Keratinocyte (primary cell): ENCODE results near the gene PI4KA. TPM values are rescaled to one million over a fixed set of nuclear protein-coding genes. Genes with fewer than 3 reads are reported as not detected.

ENCODE experiments used
- DNase-seq: peaks from one replicate; pipeline ENCODE4 v3.0.0-alpha.2; 2011; ENCODE audit warnings: low read depth, missing footprints, low spot score
- FAIRE-seq: peaks from 2 replicates; lab custom pipeline; 2011; peaks lifted over from hg19 to GRCh38; lab: Jason Lieb, UNC
- H2AFZ ChIP-seq: 2 replicates; pipeline ENCODE4 v1.6.0; 2012; ENCODE audit warnings: low read length, control low read depth, inconsistent platforms; ENCODE audit not compliant: control insufficient read depth
- H3K27ac ChIP-seq: 2 replicates; pipeline ENCODE4 v1.5.1; 2011; ENCODE audit warnings: low read length; ENCODE audit not compliant: control insufficient read depth, insufficient read depth
- H3K27me3 ChIP-seq: 3 replicates; pipeline ENCODE4 v1.6.0; 2011; ENCODE audit warnings: low read length; ENCODE audit not compliant: control insufficient read depth, insufficient read depth; ENCODE audit errors: extremely low read depth
- H3K36me3 ChIP-seq, 2 experiments: 2 replicates in 1 of 2; 3 replicates in 1 of 2; pipeline ENCODE4 v1.5.1; 2011; ENCODE audit warnings: low read length in 2 of 2, mild to moderate bottlenecking in 1 of 2; ENCODE audit not compliant: control insufficient read depth in 2 of 2, insufficient read depth in 2 of 2; ENCODE audit errors: extremely low read depth in 1 of 2
- H3K4me1 ChIP-seq: 3 replicates; pipeline ENCODE4 v1.5.1; 2011; ENCODE audit warnings: low read length; ENCODE audit not compliant: control insufficient read depth, insufficient read depth; ENCODE audit errors: extremely low read depth
- H3K4me2 ChIP-seq: 3 replicates; pipeline ENCODE4 v1.6.0; 2011; ENCODE audit warnings: low read depth, low read length; ENCODE audit not compliant: control insufficient read depth, insufficient read depth; ENCODE audit errors: extremely low read depth
- H3K4me3 ChIP-seq, 3 experiments: fragments of 200-600 bp in 1 of 3; sonication (generic) in 1 of 3; 2 replicates in 2 of 3; 3 replicates in 1 of 3; pipeline ENCODE4 v1.5.1; 2011 to 2016; ENCODE audit warnings: low read length in 3 of 3, mild to moderate bottlenecking in 3 of 3, control low read depth in 2 of 3, inconsistent platforms in 1 of 3, low read depth in 1 of 3, mixed read lengths in 1 of 3, mixed run types in 1 of 3, moderate library complexity in 1 of 3; ENCODE audit not compliant: control insufficient read depth in 2 of 3, insufficient read depth in 2 of 3; ENCODE audit errors: extremely low read depth in 1 of 3
- H3K79me2 ChIP-seq: 2 replicates; pipeline ENCODE4 v1.6.0; 2012; ENCODE audit warnings: low read length; ENCODE audit not compliant: control insufficient read depth, insufficient read depth
- H3K9ac ChIP-seq: 3 replicates; pipeline ENCODE4 v1.6.0; 2011; ENCODE audit warnings: low read length; ENCODE audit not compliant: control insufficient read depth, insufficient read depth; ENCODE audit errors: extremely low read depth
- H3K9me1 ChIP-seq: 3 replicates; pipeline ENCODE4 v1.6.0; 2011; ENCODE audit warnings: low read length; ENCODE audit not compliant: control insufficient read depth, insufficient read depth; ENCODE audit errors: extremely low read depth
- H3K9me3 ChIP-seq: 2 replicates; pipeline ENCODE4 v1.5.1; 2012; ENCODE audit warnings: low read depth, low read length; ENCODE audit not compliant: control insufficient read depth
- H4K20me1 ChIP-seq: 3 replicates; pipeline ENCODE4 v1.6.0; 2011; ENCODE audit warnings: low read length; ENCODE audit not compliant: control insufficient read depth, insufficient read depth; ENCODE audit errors: extremely low read depth
- EZH2 ChIP-seq: IDR thresholded peaks from one replicate; pipeline ENCODE4 v1.6.1; 2012; ENCODE audit warnings: inconsistent platforms, mild to moderate bottlenecking, low read length, moderate library complexity
- dilution Hi-C: fragments of 300-500 bp; cut with MboI; formaldehyde crosslinking; loops from one replicate; pipeline ENCODE4 v1.7.0; 2020; ENCODE audit warnings: low sequenced_read_pairs; ENCODE audit not compliant: extremely low pct_ligation_motif_present
- polyA plus RNA-seq, 5 experiments: library from polyadenylated mRNA; depleted of rRNA in 3 of 5; stranded (reverse) in 3 of 5; stranded (forward) in 1 of 5; unstranded in 1 of 5; fragments of >200 nt; gene quantifications; 1 replicate in 1 of 5; 2 replicates in 3 of 5; 3 replicates in 1 of 5; pipeline versions ENCODE4 v1.2.1 to v1.2.3, GENCODE V29; 2011 to 2012; ENCODE audit warnings: missing spikeins in 2 of 5, low read depth in 1 of 5, low replicate concordance in 1 of 5
- TF ChIP-seq, protein P1 (sequence below), 3 experiments: IDR thresholded peaks in 1 of 3; conservative IDR thresholded peaks in 1 of 3; optimal IDR thresholded peaks in 1 of 3; 2 replicates in 2 of 3; 3 replicates in 1 of 3; pipeline versions ENCODE3 to v1.5.1; 2011; ENCODE audit warnings: low read length in 3 of 3, mild to moderate bottlenecking in 3 of 3, moderate library complexity in 2 of 3, control low read depth in 1 of 3, inconsistent platforms in 1 of 3; ENCODE audit not compliant: insufficient read depth in 2 of 3; ENCODE audit errors: extremely low read depth in 1 of 3

The PI4KA gene
- polyA plus RNA-seq, 1 donor (not counting 4 experiments of a cell fraction or from before 2014, with no cell fraction given): 13.6 TPM

DNA sequence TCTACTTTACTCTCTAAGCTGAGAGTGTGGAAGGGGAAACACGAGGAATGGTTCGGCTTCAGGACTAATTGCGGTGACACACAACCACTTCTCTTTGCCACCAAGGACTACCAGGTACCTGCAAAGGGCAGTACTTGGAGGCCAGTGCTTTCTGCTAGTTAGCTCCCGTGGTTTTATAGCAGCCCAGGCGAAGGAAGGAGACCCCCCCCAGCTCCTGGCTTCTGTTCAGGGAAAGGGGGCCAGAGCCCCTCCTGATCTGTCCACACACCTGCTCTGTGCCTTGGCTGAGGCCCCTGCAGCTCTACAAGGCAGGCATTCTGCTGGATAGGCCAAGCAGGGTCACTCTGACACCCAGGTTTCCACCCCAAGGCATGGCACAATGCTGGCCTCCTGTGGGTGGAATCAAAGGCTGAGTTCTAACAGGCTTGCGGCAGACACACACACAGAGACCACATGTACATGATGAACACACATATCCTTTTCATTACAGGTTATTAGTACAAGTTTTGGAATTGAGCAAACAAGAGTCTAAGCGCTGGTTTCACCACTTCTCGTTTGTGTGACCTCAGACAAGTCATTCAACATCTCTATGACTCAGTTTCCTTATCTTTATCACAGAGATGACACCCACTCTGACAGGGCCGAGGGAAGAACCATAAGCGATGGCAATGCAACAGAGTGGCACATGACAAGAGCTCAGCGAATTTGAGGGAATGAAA lies 77.2 kb downstream of the PI4KA start:
- no peak overlapping the region for H3K27ac ChIP-seq
- no peaks in the 10 kb centered on the region for H4K20me1 ChIP-seq
- no peaks in the 10 kb centered on the region for H3K27me3 ChIP-seq
- no peak overlapping the region for H3K9ac ChIP-seq
- H3K36me3 ChIP-seq: peaks cover 4 to 10% of the 10 kb centered on the region in 2 experiments
- dilution Hi-C loops: no loop called here
- no peak overlapping the region for H3K4me2 ChIP-seq
- no peak overlapping the region for H3K4me3 ChIP-seq
- DNase-seq: no peak
- no peaks in the 10 kb centered on the region for H3K9me1 ChIP-seq
- H3K9me3 ChIP-seq: no peaks in the 10 kb centered on the region
- no peaks in the 10 kb centered on the region for H3K79me2 ChIP-seq
- no peak for FAIRE-seq
- TF ChIP-seq, protein P1, sequence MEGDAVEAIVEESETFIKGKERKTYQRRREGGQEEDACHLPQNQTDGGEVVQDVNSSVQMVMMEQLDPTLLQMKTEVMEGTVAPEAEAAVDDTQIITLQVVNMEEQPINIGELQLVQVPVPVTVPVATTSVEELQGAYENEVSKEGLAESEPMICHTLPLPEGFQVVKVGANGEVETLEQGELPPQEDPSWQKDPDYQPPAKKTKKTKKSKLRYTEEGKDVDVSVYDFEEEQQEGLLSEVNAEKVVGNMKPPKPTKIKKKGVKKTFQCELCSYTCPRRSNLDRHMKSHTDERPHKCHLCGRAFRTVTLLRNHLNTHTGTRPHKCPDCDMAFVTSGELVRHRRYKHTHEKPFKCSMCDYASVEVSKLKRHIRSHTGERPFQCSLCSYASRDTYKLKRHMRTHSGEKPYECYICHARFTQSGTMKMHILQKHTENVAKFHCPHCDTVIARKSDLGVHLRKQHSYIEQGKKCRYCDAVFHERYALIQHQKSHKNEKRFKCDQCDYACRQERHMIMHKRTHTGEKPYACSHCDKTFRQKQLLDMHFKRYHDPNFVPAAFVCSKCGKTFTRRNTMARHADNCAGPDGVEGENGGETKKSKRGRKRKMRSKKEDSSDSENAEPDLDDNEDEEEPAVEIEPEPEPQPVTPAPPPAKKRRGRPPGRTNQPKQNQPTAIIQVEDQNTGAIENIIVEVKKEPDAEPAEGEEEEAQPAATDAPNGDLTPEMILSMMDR (optimal IDR thresholded peaks at IDR 0.05 in 1 of 3, IDR thresholded peaks at IDR 0.05 in 1 of 3, conservative IDR thresholded peaks at IDR 0.05 in 1 of 3; ENCODE audit: extremely low read depth in 1 of 3, insufficient read depth in 2 of 3, low read length in 3 of 3): no peak
- TF ChIP-seq EZH2: no peak
- H2AFZ ChIP-seq: no peak overlapping the region
- H3K4me1 ChIP-seq: peaks cover 12% of the 10 kb centered on the region

DNA sequence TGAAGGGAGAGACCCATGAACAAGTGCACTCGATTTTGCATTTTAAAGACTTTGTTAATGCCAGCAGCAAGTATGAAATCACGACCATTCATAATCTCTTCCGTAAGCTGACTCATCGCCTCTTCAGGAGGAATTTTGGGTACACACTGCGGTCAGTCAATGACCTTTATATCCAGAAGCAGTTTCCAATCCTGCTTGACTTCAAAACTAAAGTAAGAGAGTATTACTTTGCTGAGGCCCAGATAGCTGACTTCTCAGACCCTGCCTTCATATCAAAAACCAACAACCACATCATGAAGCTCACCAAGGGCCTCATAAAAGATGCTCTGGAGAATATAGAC lies 78.8 kb downstream of the PI4KA start:
- Histone ChIP-seq H3K27me3 (no peaks in the 10 kb centered on the region), H2AFZ (no peak overlapping the region), H3K4me1 (peaks cover 12% of the 10 kb centered on the region), H3K9me1 (no peaks in the 10 kb centered on the region), H3K36me3 (peaks cover 4 to 10% of the 10 kb centered on the region in 2 experiments), H3K9ac (no peak overlapping the region), H3K27ac (no peak overlapping the region), H3K9me3 (no peaks in the 10 kb centered on the region), H3K4me2 (no peak overlapping the region), H3K79me2 (no peaks in the 10 kb centered on the region), H4K20me1 (no peaks in the 10 kb centered on the region), H3K4me3 (no peak overlapping the region)
- dilution Hi-C loops: no loop called here
- no peak for FAIRE-seq
- no peak for DNase-seq
- TF ChIP-seq, protein P1 (optimal IDR thresholded peaks at IDR 0.05 in 1 of 3, IDR thresholded peaks at IDR 0.05 in 1 of 3, conservative IDR thresholded peaks at IDR 0.05 in 1 of 3; ENCODE audit: extremely low read depth in 1 of 3, insufficient read depth in 2 of 3, low read length in 3 of 3): no peak
- TF ChIP-seq EZH2: no peak
